GM12873 (cell line): Measurements from ENCODE around the gene CC2D1A.

Experiments
- TF ChIP-seq, protein P1 (sequence below): IDR thresholded peaks from 2 replicates; pipeline ENCODE4 v1.5.1; 2012; ENCODE audit warnings: low read depth, mild to moderate bottlenecking, moderate library complexity, low read length, control low read depth; ENCODE audit not compliant: insufficient read depth; ENCODE audit errors: missing control alignments

CC2D1A gene

DNA sequence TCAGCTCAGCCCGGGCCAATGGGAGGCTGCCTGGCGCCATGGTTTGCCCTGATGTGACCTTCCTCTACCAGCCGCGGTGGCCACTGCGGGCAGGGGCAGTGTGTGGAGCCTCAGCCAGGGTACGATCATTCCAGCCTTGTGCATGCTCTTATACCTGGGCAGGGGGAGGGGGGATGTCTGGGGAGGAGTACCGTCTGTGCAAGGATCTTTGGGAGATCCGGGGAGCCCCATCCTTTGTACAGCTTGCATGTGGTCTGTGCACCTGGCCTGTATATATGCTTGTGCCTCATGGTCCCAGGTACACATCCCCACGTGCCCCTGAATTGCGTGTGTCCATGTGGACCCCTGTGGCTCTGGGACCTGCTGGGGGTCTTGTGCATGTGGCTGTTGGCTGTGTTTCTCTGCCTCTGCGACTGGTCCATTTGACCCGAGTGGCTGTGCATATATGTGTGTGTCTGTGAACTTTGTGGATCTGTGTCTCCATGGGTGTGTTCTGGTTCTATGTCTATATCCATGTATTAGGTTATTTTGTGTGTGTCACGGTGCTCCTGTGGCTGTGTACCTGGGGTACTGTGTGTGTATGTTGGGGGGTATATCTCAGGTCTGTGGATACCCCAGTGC is 41.8 kb upstream of the CC2D1A start:
- TF ChIP-seq, protein P1, sequence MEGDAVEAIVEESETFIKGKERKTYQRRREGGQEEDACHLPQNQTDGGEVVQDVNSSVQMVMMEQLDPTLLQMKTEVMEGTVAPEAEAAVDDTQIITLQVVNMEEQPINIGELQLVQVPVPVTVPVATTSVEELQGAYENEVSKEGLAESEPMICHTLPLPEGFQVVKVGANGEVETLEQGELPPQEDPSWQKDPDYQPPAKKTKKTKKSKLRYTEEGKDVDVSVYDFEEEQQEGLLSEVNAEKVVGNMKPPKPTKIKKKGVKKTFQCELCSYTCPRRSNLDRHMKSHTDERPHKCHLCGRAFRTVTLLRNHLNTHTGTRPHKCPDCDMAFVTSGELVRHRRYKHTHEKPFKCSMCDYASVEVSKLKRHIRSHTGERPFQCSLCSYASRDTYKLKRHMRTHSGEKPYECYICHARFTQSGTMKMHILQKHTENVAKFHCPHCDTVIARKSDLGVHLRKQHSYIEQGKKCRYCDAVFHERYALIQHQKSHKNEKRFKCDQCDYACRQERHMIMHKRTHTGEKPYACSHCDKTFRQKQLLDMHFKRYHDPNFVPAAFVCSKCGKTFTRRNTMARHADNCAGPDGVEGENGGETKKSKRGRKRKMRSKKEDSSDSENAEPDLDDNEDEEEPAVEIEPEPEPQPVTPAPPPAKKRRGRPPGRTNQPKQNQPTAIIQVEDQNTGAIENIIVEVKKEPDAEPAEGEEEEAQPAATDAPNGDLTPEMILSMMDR, result no peak

- TF ChIP-seq, protein P1, result no peak
Observed at GRCh38 chr19:13864667-13865570, 41.1 kb upstream of the CC2D1A start.

GRCh38 chr19:13865571-13866462 is 40.2 kb upstream of the CC2D1A start:
- TF ChIP-seq, protein P1, result no peak

- TF ChIP-seq, protein P1, result no peak
Observed at GRCh38 chr19:13866463-13867046, 39.4 kb upstream of the CC2D1A start.

DNA sequence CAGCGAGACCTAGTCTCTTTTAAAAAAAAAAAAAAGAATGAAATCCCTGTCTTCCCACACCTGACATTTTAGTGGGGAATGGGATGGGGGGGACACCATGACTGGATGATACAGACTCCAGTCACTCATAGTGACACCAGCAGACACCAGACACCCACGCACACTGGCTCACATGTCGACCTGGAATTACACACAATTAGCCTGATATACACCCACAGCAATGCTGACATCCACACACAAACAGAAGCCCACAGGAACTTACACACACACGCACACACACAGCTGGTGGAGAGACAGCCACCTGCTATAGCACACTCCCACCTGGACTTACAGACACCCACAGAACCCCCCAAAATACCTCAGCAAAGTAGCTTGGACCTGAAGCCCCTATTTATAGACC is 37.3 kb upstream of the CC2D1A start:
- TF ChIP-seq, protein P1, result no peak

DNA sequence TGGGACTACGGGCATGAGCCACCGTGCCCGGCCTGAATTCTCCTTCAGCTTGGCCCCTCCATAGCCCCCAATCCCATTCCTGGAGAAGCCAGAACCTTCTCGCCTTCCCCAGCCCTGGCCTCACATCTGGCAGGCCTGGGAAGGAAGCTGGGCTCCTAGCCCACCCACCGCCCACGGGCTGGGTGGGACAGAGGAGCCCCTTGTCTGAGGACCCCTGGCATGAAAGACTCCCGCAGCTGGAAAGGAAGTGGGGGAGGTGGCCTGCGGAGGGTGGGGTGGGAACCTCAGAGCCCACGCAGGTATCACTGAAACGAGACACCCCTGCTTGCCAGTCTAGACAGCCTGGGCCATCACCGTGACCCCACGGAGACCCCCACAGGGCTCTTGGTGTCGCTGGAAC is 36.7 kb upstream of the CC2D1A start:
- TF ChIP-seq, protein P1, result no peak

- TF ChIP-seq, protein P1, result no peak
Observed at GRCh38 chr19:13870873-13871272, 35.1 kb upstream of the CC2D1A start.
